Stomach (tissue), 9 donors: Measurements from ENCODE around the gene CRACR2A. TPM values are rescaled to one million over a fixed set of nuclear protein-coding genes. Genes with fewer than 3 reads are reported as not detected.

ENCODE experiments used
- DNase-seq, 2 donors: peaks; one replicate each; pipeline versions ENCODE4 v3.0.0 to v3.0.0-alpha.2; 2013 to 2019
- H3K27ac ChIP-seq, 5 donors: fragments of 200-600 bp in 4 of 5; sonication (generic) in 4 of 5; one replicate each; pipeline ENCODE4 v1.5.1; 2013 to 2019; ENCODE audit warnings: mild to moderate bottlenecking in 1 of 5, moderate library complexity in 1 of 5
- H3K27me3 ChIP-seq, 3 donors: fragments of 200-600 bp; sonication (generic); one replicate each; pipeline ENCODE4 v1.5.1; 2017 to 2019; ENCODE audit warnings: mixed run types in 1 of 3
- H3K36me3 ChIP-seq, 4 donors: fragments of 200-600 bp; sonication (generic); 1 replicate in 3 of 4; 2 replicates in 1 of 4; pipeline ENCODE4 v1.5.1; 2016 to 2019
- H3K4me1 ChIP-seq, 4 donors: fragments of 200-600 bp; sonication (generic); one replicate each; pipeline ENCODE4 v1.5.1; 2016 to 2019
- H3K4me3 ChIP-seq, 4 donors: fragments of 200-600 bp; sonication (generic) in 3 of 4; one replicate each; pipeline ENCODE4 v1.5.1; 2016 to 2019; ENCODE audit warnings: mild to moderate bottlenecking in 1 of 4
- H3K9me3 ChIP-seq, 4 donors: fragments of 200-600 bp; sonication (generic); one replicate each; pipeline ENCODE4 v1.5.1; 2016 to 2019
- EP300 ChIP-seq: sonication (generic); formaldehyde crosslinking; IDR thresholded peaks from one replicate; pipeline ENCODE4 v1.6.1; 2017; ENCODE audit warnings: antibody characterized with exemption
- POLR2A ChIP-seq, 4 donors: fragments of 450-650 bp; IDR thresholded peaks; one replicate each; pipeline ENCODE4 v1.6.1; 2016; ENCODE audit warnings: antibody characterized with exemption in 4 of 4, control low read depth in 2 of 4, mild to moderate bottlenecking in 1 of 4, moderate library complexity in 1 of 4
- POLR2AphosphoS5 ChIP-seq, 3 donors: sonication (generic); formaldehyde crosslinking; IDR thresholded peaks; one replicate each; pipeline ENCODE4 v1.6.1; 2016; ENCODE audit warnings: antibody characterized with exemption in 3 of 3
- WGBS, 5 donors: extraction: QIAGEN DNeasy Blood & Tissue Kit in 3 of 5; methylation state at CpG; one replicate each; pipeline versions ENCODE4 v1.1.5 to v1.1.7; 2013 to 2018; 5-methylcytosine and 5-hydroxymethylcytosine counted together
- intact Hi-C: fragments of 100-400 bp; cut with DNase I; formaldehyde crosslinking; loops from one replicate; pipeline ENCODE4 v1.15.1; 2023; ENCODE audit warnings: low total_unique reads
- polyA plus RNA-seq, 3 donors: library from polyadenylated mRNA; stranded (reverse); fragments of 200-250 nt; gene quantifications; one replicate each; pipeline ENCODE4 v1.2.3, GENCODE V29; 2013
- total RNA-seq, 5 donors: library from RNA; depleted of rRNA; stranded (reverse); fragments of >200 nt; gene quantifications; one replicate each; pipeline versions ENCODE4 v1.1.0 to v1.2.3, GENCODE V29; 2014 to 2016
- TF ChIP-seq, protein P1 (sequence below), 7 experiments: fragments of 450-650 bp in 4 of 7; fragments of 200-600 bp in 3 of 7; sonication (generic) in 3 of 7; IDR thresholded peaks; one replicate each; pipeline ENCODE4 v1.5.1; 2016 to 2019; ENCODE audit warnings: antibody characterized with exemption in 7 of 7, control low read depth in 2 of 7, mild to moderate bottlenecking in 1 of 7
- donor health status: healthy with polysubstance abuse.
- donor health status: Bipolar disorder and iron deficiency.
- donor health status: healthy.

The CRACR2A gene
- total and polyA plus RNA-seq, 8 donors: 0.15 to 66.6 (median 3.1) TPM

GRCh38 chr12:3627336-3627735 is 125.6 kb downstream of the CRACR2A start:
- intact Hi-C loops: no loop called here
- Histone ChIP-seq H3K4me1 (peaks cover 0 to 8% (median 0%) of the 10 kb centered on the region in 4 donors), H3K9me3 (no peaks in the 10 kb centered on the region), H3K27ac (no peak overlapping the region), H3K4me3 (no peak overlapping the region), H3K36me3 (peaks cover 0 to 21% (median 13%) of the 10 kb centered on the region in 4 donors), H3K27me3 (no peaks in the 10 kb centered on the region)
- no peak for DNase-seq
- 87 to 93% (median 91%) methylated on average over 11 to 16 of the region's 16 CpGs for WGBS, 5 donors
- no peak for TF ChIP-seq POLR2AphosphoS5 (IDR thresholded peaks at IDR 0.05)
- TF ChIP-seq, protein P1, sequence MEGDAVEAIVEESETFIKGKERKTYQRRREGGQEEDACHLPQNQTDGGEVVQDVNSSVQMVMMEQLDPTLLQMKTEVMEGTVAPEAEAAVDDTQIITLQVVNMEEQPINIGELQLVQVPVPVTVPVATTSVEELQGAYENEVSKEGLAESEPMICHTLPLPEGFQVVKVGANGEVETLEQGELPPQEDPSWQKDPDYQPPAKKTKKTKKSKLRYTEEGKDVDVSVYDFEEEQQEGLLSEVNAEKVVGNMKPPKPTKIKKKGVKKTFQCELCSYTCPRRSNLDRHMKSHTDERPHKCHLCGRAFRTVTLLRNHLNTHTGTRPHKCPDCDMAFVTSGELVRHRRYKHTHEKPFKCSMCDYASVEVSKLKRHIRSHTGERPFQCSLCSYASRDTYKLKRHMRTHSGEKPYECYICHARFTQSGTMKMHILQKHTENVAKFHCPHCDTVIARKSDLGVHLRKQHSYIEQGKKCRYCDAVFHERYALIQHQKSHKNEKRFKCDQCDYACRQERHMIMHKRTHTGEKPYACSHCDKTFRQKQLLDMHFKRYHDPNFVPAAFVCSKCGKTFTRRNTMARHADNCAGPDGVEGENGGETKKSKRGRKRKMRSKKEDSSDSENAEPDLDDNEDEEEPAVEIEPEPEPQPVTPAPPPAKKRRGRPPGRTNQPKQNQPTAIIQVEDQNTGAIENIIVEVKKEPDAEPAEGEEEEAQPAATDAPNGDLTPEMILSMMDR (IDR thresholded peaks at IDR 0.05): no peak
- no peak for TF ChIP-seq EP300
- TF ChIP-seq POLR2A (IDR thresholded peaks at IDR 0.05): no peak

GRCh38 chr12:3624273-3624672 is 128.6 kb downstream of the CRACR2A start:
- Histone ChIP-seq H3K9me3 (no peaks in the 10 kb centered on the region), H3K27me3 (no peaks in the 10 kb centered on the region), H3K4me1 (peaks cover 0 to 11% (median 0%) of the 10 kb centered on the region in 4 donors), H3K4me3 (no peak overlapping the region), H3K36me3 (peaks cover 0 to 16% (median 13%) of the 10 kb centered on the region in 4 donors), H3K27ac (no peak overlapping the region)
- 83 to 92% (median 91%) methylated on average over 4 of the region's 4 CpGs for WGBS, 5 donors
- intact Hi-C loops: no loop called here
- DNase-seq: no peak
- TF ChIP-seq, protein P1 (IDR thresholded peaks at IDR 0.05): no peak
- TF ChIP-seq POLR2AphosphoS5 (IDR thresholded peaks at IDR 0.05) (no peak), EP300 (no peak), POLR2A (IDR thresholded peaks at IDR 0.05) (no peak)

DNA sequence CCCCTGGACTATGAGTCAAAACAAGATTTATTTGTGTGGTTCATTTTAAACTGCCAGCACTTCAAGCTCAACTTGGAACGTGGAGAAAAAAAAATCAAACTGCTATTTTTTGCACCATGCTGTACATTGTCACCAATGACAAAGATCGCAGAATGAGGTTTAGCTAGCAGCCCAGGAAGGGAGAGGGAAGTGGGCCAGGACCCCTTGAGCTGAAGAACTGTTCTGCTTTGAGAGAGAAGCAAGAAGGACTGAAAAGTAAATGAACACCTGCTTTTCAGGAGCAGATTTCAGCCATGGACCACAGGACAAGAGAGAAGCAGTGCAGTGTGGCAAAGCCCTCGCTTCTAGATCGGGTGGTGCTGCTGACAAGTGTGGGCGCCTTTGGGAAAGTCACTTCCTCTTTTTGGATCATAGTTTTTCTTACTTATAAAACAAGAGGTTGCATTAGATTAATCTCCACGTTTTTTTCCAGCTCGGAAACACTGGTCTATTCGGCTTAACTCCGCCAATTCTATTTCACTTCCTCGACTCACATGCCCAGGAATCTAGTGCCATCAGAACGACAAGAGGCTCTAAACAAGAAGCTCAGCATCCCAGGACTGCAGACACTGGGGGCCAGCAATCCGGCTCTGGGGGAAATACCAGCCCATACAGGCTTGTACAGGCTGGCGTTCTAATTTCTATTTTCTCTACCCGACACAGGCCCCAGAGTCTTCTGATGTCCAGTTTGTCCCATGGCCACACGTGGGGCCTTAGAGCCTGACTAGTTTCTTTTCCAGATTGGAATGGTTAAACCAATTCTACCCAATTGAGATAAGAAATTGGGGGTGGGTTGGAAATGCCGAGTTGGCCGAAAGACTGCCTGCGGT is 129.9 kb downstream of the CRACR2A start:
- Histone ChIP-seq H3K9me3 (no peaks in the 10 kb centered on the region), H3K36me3 (peaks cover 0 to 16% (median 13%) of the 10 kb centered on the region in 4 donors), H3K4me1 (peaks cover 0 to 11% (median 0%) of the 10 kb centered on the region in 4 donors), H3K27ac (no peak overlapping the region), H3K4me3 (no peak overlapping the region), H3K27me3 (no peaks in the 10 kb centered on the region)
- intact Hi-C loops: no loop called here
- DNase-seq: no peak
- TF ChIP-seq EP300 (no peak), POLR2AphosphoS5 (IDR thresholded peaks at IDR 0.05) (no peak), POLR2A (IDR thresholded peaks at IDR 0.05) (no peak)
- TF ChIP-seq, protein P1 (IDR thresholded peaks at IDR 0.05): no peak
- WGBS, 5 donors: 73 to 86% (median 82%) methylated on average over 18 of the region's 18 CpGs

- DNase-seq: peak in 1 of 2 donors; percentile 31
- Histone ChIP-seq H3K9me3 (no peaks in the 10 kb centered on the region), H3K4me3 (no peak overlapping the region), H3K27me3 (no peaks in the 10 kb centered on the region), H3K4me1 (peaks cover 0 to 11% (median 0%) of the 10 kb centered on the region in 4 donors), H3K36me3 (peaks cover 0 to 12% (median 10%) of the 10 kb centered on the region in 4 donors), H3K27ac (no peak overlapping the region)
- no peak for TF ChIP-seq POLR2AphosphoS5 (IDR thresholded peaks at IDR 0.05)
- TF ChIP-seq POLR2A (IDR thresholded peaks at IDR 0.05): no peak
- TF ChIP-seq, protein P1 (IDR thresholded peaks at IDR 0.05): no peak
- no peak for TF ChIP-seq EP300
- 71 to 87% (median 78%) methylated on average over 2 of the region's 2 CpGs for WGBS, 5 donors
- intact Hi-C loops: no loop called here
These were observed 130.7 kb downstream of the CRACR2A start for GRCh38 chr12:3622021-3622821.
